Fibroblast of lung (primary cell): ENCODE results near the gene IFT122.

Experiments
- EZH2 ChIP-seq: IDR thresholded peaks from 2 replicates; pipeline ENCODE4 v1.5.1; 2012; ENCODE audit warnings: low read length, control low read depth, mild to moderate bottlenecking; ENCODE audit errors: missing control alignments
- TF ChIP-seq, protein P1 (sequence below), 2 donors: IDR thresholded peaks in 1 of 2; conservative IDR thresholded peaks in 1 of 2; 1 replicate in 1 of 2; 2 replicates in 1 of 2; pipeline ENCODE4 v1.5.1; 2011 to 2012; ENCODE audit warnings: low read length in 2 of 2, control low read depth in 1 of 2, inconsistent platforms in 1 of 2, low read depth in 1 of 2, mild to moderate bottlenecking in 1 of 2

GRCh38 chr3:129519449-129519848 is 79.4 kb downstream of the IFT122 start:
- TF ChIP-seq, protein P1, sequence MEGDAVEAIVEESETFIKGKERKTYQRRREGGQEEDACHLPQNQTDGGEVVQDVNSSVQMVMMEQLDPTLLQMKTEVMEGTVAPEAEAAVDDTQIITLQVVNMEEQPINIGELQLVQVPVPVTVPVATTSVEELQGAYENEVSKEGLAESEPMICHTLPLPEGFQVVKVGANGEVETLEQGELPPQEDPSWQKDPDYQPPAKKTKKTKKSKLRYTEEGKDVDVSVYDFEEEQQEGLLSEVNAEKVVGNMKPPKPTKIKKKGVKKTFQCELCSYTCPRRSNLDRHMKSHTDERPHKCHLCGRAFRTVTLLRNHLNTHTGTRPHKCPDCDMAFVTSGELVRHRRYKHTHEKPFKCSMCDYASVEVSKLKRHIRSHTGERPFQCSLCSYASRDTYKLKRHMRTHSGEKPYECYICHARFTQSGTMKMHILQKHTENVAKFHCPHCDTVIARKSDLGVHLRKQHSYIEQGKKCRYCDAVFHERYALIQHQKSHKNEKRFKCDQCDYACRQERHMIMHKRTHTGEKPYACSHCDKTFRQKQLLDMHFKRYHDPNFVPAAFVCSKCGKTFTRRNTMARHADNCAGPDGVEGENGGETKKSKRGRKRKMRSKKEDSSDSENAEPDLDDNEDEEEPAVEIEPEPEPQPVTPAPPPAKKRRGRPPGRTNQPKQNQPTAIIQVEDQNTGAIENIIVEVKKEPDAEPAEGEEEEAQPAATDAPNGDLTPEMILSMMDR (conservative IDR thresholded peaks at IDR 0.05 in 1 of 2, IDR thresholded peaks at IDR 0.05 in 1 of 2; ENCODE audit: low read depth in 1 of 2, low read length in 2 of 2): no peak
- no peak for TF ChIP-seq EZH2
